Activated T-cell treated with anti-CD3 and anti-CD28 coated beads for 24 hours (primary cell): ENCODE data around the gene SUSD1.
"Not testable (repeated sequence)": the region's sequence is repeated elsewhere in the genome, so short reads cannot be mapped to it uniquely, and the experiment has no call there.

Experiments
- DNase-seq: peaks from one replicate; pipeline ENCODE4 v3.0.0-alpha.2; 2020; ENCODE audit warnings: low read depth

Gene SUSD1

GRCh38 chr9:112094948-112095681 lies 80.0 kb downstream of the SUSD1 start:
- no peak for DNase-seq

GRCh38 chr9:112094241-112094640 lies 80.9 kb downstream of the SUSD1 start:
- DNase-seq: no peak

- no peak for DNase-seq
These were observed 81.3 kb downstream of the SUSD1 start for GRCh38 chr9:112093870-112094216.

- DNase-seq: no peak
These were observed 81.8 kb downstream of the SUSD1 start for GRCh38 chr9:112093147-112093869.

- no peak for DNase-seq
These were observed 83.3 kb downstream of the SUSD1 start for GRCh38 chr9:112091810-112092209.

- DNase-seq: no peak
These were observed 87.6 kb downstream of the SUSD1 start for GRCh38 chr9:112087506-112087905.

GRCh38 chr9:112086627-112087026 lies 88.5 kb downstream of the SUSD1 start:
- no peak for DNase-seq

GRCh38 chr9:112084907-112085306 lies 90.2 kb downstream of the SUSD1 start:
- DNase-seq: no peak

GRCh38 chr9:112084334-112084733 lies 90.8 kb downstream of the SUSD1 start:
- no peak for DNase-seq

GRCh38 chr9:112081918-112082729 lies 93.0 kb downstream of the SUSD1 start:
- DNase-seq: no peak

GRCh38 chr9:112080831-112081542 lies 94.1 kb downstream of the SUSD1 start:
- no peak for DNase-seq

- no peak for DNase-seq
These were observed 96.7 kb downstream of the SUSD1 start for GRCh38 chr9:112078432-112078831.

GRCh38 chr9:112076814-112077213 lies 98.3 kb downstream of the SUSD1 start:
- no peak for DNase-seq

GRCh38 chr9:112075009-112075378 lies 100.1 kb downstream of the SUSD1 start:
- no peak for DNase-seq

GRCh38 chr9:112074250-112075008 lies 100.7 kb downstream of the SUSD1 start:
- DNase-seq: peak; percentile 64

GRCh38 chr9:112073639-112074173 lies 101.4 kb downstream of the SUSD1 start:
- DNase-seq: not testable (repeated sequence)

GRCh38 chr9:112072721-112073638 lies 102.1 kb downstream of the SUSD1 start:
- DNase-seq: no peak

GRCh38 chr9:112069318-112070169 lies 105.6 kb downstream of the SUSD1 start:
- no peak for DNase-seq
